GM13976 (cell line): ENCODE results near the gene APH1B.
"Not testable (repeated sequence)": the region's sequence is repeated elsewhere in the genome, so short reads cannot be mapped to it uniquely, and the experiment has no call there.

Source experiments
- DNase-seq: peaks from one replicate; pipeline ENCODE4 v3.0.0; 2012; ENCODE audit warnings: low spot score
- in situ Hi-C: fragments of 300-500 bp; cut with MboI; formaldehyde crosslinking; loops from one replicate; pipeline ENCODE4 v1.12.0; 2022; ENCODE audit warnings: low sequenced_read_pairs, mixed read lengths, inconsistent platforms; ENCODE audit not compliant: unreplicated experiment
- TF ChIP-seq, protein P1 (sequence below): IDR thresholded peaks from 2 replicates; pipeline ENCODE4 v1.5.1; 2012; ENCODE audit warnings: borderline replicate concordance, mild to moderate bottlenecking; ENCODE audit not compliant: insufficient read depth; ENCODE audit errors: extremely low read depth, missing control alignments, control extremely low read depth

APH1B gene

DNA sequence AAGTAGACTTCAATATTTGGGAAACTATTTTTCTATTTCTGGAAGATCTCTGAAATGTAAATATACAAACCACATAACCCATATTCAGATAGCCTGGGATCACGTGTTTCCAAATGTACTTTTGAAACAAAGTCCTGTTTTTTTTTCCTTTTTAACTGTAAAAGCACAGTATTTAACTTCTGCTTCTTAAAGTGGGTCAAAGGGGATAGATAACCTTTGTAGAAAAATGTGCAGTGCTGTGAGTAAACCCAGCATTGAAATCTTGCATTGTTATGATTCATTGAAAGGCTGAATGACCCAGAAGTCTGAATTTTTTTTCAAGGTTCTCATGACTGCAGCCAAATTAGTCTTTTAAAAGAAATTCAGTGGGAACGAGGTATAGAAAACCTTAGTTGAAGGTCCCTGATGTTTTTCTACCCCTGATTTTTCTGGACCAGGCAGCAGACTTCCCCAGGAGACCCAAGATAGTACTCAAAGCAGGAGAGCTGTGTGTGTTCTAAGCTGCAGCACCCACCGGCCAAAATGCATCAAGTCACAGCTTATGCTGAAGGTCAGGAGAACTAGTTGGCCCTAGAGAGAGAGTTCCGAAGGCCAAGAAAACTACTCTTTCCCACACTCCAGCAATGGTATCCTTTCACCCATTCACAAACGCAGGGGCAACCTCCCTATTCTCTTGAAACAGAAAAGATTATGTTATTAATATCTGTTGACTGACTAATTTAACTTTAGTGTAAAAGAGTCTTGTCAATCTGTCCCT is 43.6 kb upstream of the APH1B start:
- no peak for DNase-seq
- TF ChIP-seq, protein P1, sequence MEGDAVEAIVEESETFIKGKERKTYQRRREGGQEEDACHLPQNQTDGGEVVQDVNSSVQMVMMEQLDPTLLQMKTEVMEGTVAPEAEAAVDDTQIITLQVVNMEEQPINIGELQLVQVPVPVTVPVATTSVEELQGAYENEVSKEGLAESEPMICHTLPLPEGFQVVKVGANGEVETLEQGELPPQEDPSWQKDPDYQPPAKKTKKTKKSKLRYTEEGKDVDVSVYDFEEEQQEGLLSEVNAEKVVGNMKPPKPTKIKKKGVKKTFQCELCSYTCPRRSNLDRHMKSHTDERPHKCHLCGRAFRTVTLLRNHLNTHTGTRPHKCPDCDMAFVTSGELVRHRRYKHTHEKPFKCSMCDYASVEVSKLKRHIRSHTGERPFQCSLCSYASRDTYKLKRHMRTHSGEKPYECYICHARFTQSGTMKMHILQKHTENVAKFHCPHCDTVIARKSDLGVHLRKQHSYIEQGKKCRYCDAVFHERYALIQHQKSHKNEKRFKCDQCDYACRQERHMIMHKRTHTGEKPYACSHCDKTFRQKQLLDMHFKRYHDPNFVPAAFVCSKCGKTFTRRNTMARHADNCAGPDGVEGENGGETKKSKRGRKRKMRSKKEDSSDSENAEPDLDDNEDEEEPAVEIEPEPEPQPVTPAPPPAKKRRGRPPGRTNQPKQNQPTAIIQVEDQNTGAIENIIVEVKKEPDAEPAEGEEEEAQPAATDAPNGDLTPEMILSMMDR: no peak
- in situ Hi-C loops: no loop called here

DNA sequence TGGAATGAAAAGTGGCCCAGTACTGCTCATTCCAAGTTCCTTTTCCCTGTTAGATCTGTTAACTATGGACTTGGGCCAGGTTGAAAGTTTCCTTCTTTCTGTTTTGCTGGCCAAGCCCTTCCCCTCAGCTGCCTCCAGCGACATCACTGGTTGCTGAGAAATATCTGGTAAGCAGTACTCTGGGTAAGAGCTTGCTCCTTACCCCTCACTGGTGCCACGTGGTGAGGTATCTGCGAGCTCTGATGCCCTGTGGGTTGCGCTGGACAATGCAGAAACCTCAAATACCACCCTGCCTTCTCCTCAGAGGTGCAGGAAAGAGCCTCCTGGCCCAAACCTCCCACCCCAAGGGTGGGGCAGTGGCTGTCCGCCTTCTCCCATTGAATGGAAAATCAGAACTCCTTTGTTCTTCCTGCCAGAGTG is 42.9 kb upstream of the APH1B start:
- in situ Hi-C loops: no loop called here
- DNase-seq: no peak
- TF ChIP-seq, protein P1: no peak

DNA sequence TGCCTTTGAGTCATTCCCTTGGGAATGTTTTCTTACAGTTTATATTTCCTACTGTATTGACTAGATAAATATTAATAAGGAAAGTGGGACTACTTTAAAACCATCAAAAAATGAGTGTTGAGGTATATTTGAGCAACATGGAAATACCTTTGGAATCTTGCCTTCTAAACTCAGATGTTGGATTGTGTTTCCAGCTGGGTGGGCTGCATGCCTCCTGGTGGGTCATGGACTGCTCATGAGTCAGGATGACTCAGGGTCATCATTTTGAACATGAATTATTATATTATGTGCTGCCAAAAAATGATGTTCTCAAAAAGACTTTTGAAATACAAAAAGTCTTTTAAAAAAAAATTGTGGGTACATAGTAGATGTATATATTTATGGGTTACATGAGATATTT is 41.1 kb upstream of the APH1B start:
- in situ Hi-C loops: no loop called here
- no peak for DNase-seq
- TF ChIP-seq, protein P1: no peak

DNA sequence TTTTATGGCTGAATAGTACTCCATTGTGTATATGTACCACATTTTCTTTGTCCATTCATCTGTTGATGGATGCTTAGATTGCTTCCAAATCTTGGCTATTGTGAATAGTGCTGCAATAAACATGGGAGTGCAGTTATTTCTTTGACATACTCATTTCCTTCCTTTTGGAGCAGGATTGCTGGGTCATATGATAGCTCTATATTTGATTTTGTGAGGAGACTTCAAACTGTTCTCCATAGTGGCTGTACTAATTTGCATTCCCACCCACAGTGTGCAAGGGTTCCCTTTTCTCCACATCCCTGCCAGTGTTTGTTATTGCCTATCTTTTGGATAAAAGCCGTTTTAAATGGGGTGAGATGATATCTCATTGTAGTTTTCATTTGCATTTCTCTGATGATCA is 40.3 kb upstream of the APH1B start:
- in situ Hi-C loops, DNase-seq: not testable (repeated sequence)

DNA sequence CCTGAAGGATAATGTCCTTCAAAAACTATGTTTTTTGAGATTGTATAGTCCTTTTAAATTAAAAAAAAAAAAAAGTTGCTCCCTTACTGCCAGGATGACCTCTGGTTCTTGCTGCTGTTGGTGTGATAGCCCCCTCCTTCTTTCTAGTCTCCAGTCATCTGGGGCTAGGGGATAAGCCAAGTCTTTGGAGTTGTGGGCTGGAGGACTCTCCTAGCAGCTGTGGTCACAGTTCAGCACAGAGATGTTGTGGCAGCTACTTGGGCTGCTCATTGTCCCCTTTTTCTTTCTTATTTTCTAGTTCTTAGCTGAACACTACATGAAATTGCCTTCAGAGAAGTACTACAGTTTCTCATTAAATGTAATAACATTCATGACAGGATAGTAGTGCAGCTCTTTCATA is 39.2 kb upstream of the APH1B start:
- no peak for DNase-seq
- TF ChIP-seq, protein P1: no peak
- in situ Hi-C loops: no loop called here

DNA sequence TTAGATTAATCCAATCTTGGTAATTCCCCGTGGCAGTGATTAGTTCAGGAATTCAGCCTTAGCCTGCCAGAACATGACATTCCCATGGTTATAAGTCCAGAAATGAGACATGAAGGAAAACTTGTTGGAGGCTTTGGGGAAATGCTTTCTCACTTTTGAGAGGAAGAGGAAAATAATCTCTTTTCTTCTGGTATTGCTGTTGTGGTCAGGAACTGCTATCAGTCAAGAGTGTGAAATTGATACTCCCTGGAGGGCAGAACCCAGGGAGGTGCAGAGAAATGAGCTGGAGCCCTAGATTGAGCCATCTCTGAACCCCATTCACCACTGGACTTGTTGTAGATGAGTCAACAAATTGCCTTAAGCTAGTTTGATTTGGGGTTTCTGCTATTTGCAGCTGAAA is 38.6 kb upstream of the APH1B start:
- in situ Hi-C loops: no loop called here
- TF ChIP-seq, protein P1: no peak
- no peak for DNase-seq

DNA sequence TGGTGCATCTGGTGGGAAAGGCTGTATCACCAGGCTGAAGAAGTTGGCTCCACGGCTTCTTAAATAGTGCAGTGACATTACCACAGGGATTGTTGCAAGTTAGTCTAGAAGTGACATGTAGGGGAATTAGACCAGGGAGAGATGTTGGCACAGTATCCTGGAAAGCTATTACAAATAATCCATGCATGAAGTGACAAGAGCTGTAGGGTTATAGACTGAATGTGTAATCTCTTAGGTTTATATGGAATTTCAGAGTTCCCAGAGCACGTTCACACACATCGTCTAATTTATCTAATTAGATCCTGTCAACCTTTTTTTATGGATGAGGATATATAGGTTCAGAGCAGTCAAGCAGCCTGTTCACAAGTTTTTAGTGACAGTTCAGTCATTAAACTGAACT is 37.3 kb upstream of the APH1B start:
- TF ChIP-seq, protein P1: no peak
- no peak for DNase-seq
- in situ Hi-C loops: no loop called here
